GM12878 (cell line): Measurements from ENCODE around the gene HSD17B11. TPM values are rescaled to one million over a fixed set of nuclear protein-coding genes. Genes with fewer than 3 reads are reported as not detected.

Experiments
- ATAC-seq: fragments of 200-7000 bp; cut with Tn5 transposase; 3 replicates; pipeline ENCODE4 v1.9.1; 2020; ENCODE audit warnings: mild to moderate bottlenecking, moderate library complexity
- BruUV-seq: library from RNA; stranded (reverse); fragments of 400-500 nt; replicated peaks from 2 replicates; lab custom pipeline; 2021; lab: Mats Ljungman, UMichigan
- CTCF ChIA-PET: fragments of 300-600 bp; sonication (Branson Sonifier 250); formaldehyde crosslinking; extraction: SDS; loops from one replicate; lab custom pipeline; 2021; ENCODE audit warnings: inconsistent platforms; lab: Yijun Ruan, JAX
- POLR2A ChIA-PET: fragments of 350-600 bp; formaldehyde crosslinking; extraction: SDS; loops from one replicate; lab custom pipeline; 2021; ENCODE audit warnings: inconsistent platforms; lab: Charles Lee
- RAD21 ChIA-PET: fragments of 300-600 bp; sonication (Branson Sonifier 250); formaldehyde crosslinking; loops from one replicate; lab custom pipeline; 2023; ENCODE audit warnings: antibody characterized with exemption; ENCODE audit not compliant: unreplicated experiment; lab: Charles Lee
- SMC1A ChIA-PET: fragments of 300-600 bp; sonication (Branson Sonifier 250); formaldehyde crosslinking; loops from one replicate; lab custom pipeline; 2023; ENCODE audit not compliant: unreplicated experiment, uncharacterized antibody; lab: Charles Lee
- DNase-seq: peaks from one replicate; pipeline ENCODE4 v3.0.0-alpha.2; 2011; ENCODE audit warnings: low read depth, low spot score
- FAIRE-seq: peaks from 3 replicates; lab custom pipeline; 2011; peaks lifted over from hg19 to GRCh38; lab: Jason Lieb, UNC
- H2AFZ ChIP-seq: 2 replicates; pipeline ENCODE4 v1.6.0; 2011; ENCODE audit warnings: low read depth, low read length, control low read depth; ENCODE audit not compliant: control insufficient read depth
- H3K27ac ChIP-seq: 2 replicates; pipeline ENCODE4 v1.5.1; 2011; ENCODE audit warnings: control low read depth; ENCODE audit not compliant: control insufficient read depth, insufficient read depth
- H3K27me3 ChIP-seq, 2 experiments: replicated peaks in 1 of 2; 2 replicates each; pipeline versions ENCODE4 v1.6.0 to v1.6.1; 2011; ENCODE audit warnings: low read length in 1 of 2; ENCODE audit not compliant: control insufficient read depth in 2 of 2, insufficient read depth in 2 of 2
- H3K36me3 ChIP-seq, 2 experiments: 2 replicates each; pipeline ENCODE4 v1.5.1; 2011; ENCODE audit warnings: low read length in 1 of 2; ENCODE audit not compliant: control insufficient read depth in 2 of 2, insufficient read depth in 2 of 2
- H3K4me1 ChIP-seq: 2 replicates; pipeline ENCODE4 v1.6.1; 2011; ENCODE audit warnings: mild to moderate bottlenecking, low read length, moderate library complexity, mixed read lengths; ENCODE audit not compliant: control insufficient read depth, insufficient read depth
- H3K4me2 ChIP-seq: 2 replicates; pipeline ENCODE4 v1.6.0; 2011; ENCODE audit warnings: control low read depth; ENCODE audit not compliant: control insufficient read depth, insufficient read depth
- H3K4me3 ChIP-seq: fragments of 200-600 bp; sonication (generic); 2 replicates; pipeline ENCODE4 v1.5.1; 2016
- H3K79me2 ChIP-seq: 2 replicates; pipeline ENCODE4 v1.6.0; 2011; ENCODE audit warnings: low read length; ENCODE audit not compliant: control insufficient read depth, insufficient read depth
- H3K9ac ChIP-seq: 2 replicates; pipeline ENCODE4 v1.8.0; 2011; ENCODE audit warnings: low read length, control low read depth, mixed read lengths; ENCODE audit not compliant: control insufficient read depth, insufficient read depth
- H3K9me3 ChIP-seq: replicated peaks from 3 replicates; pipeline ENCODE4 v1.5.1; 2011; ENCODE audit warnings: mild to moderate bottlenecking, low read length; ENCODE audit not compliant: control insufficient read depth, insufficient read depth
- H4K20me1 ChIP-seq: 2 replicates; pipeline ENCODE4 v1.6.0; 2011; ENCODE audit not compliant: control insufficient read depth, insufficient read depth
- ATF7 ChIP-seq: fragments of 450-650 bp; IDR thresholded peaks from 2 replicates; pipeline ENCODE4 v1.6.1; 2016; ENCODE audit warnings: low read depth, mild to moderate bottlenecking
- BCL11A ChIP-seq: IDR thresholded peaks from 2 replicates; pipeline ENCODE4 v1.6.1; 2011; ENCODE audit warnings: low read depth, low read length
- CBFB ChIP-seq: IDR thresholded peaks from 2 replicates; pipeline ENCODE4 v1.6.1; 2016; ENCODE audit warnings: antibody characterized with exemption, low read depth
- CBX3 ChIP-seq: fragments of 200-600 bp; sonication (generic); IDR thresholded peaks from 2 replicates; pipeline ENCODE4 v1.6.1; 2016; ENCODE audit warnings: low read depth, borderline replicate concordance
- CHD2 ChIP-seq: IDR thresholded peaks from 2 replicates; pipeline ENCODE4 v1.6.1; 2011; ENCODE audit warnings: low read depth, low read length, improper control_type of control experiment, borderline replicate concordance
- CREM ChIP-seq: IDR thresholded peaks from 2 replicates; pipeline ENCODE4 v1.6.1; 2014; ENCODE audit warnings: antibody characterized with exemption, low read depth
- KLF5 ChIP-seq: fragments of 450-650 bp; IDR thresholded peaks from 2 replicates; pipeline ENCODE4 v1.6.1; 2014; ENCODE audit warnings: mild to moderate bottlenecking; ENCODE audit not compliant: partially characterized antibody
- NBN ChIP-seq: fragments of 450-650 bp; IDR thresholded peaks from 2 replicates; pipeline ENCODE4 v1.6.1; 2016
- NFYA ChIP-seq: IDR thresholded peaks from 2 replicates; pipeline ENCODE4 v1.6.1; 2011; ENCODE audit warnings: low read depth, mild to moderate bottlenecking, low read length, improper control_type of control experiment, borderline replicate concordance
- NRF1 ChIP-seq: conservative IDR thresholded peaks from 2 replicates; pipeline ENCODE4 v1.6.1; 2011; ENCODE audit warnings: mild to moderate bottlenecking, low read depth, low read length, improper control_type of control experiment
- RELA ChIP-seq: fragments of 450-650 bp; IDR thresholded peaks from 2 replicates; pipeline ENCODE4 v1.8.0; 2014; ENCODE audit warnings: borderline replicate concordance; ENCODE audit not compliant: partially characterized antibody
- TCF12 ChIP-seq: IDR thresholded peaks from 2 replicates; pipeline ENCODE4 v1.6.1; 2011; ENCODE audit warnings: low read depth, mild to moderate bottlenecking, low read length
- YY1 ChIP-seq: IDR thresholded peaks from 2 replicates; pipeline ENCODE4 v1.6.1; 2011; ENCODE audit warnings: low read depth, mild to moderate bottlenecking, low read length
- ZNF207 ChIP-seq: fragments of 450-650 bp; IDR thresholded peaks from 2 replicates; pipeline ENCODE4 v1.6.1; 2014; ENCODE audit warnings: antibody characterized with exemption, mild to moderate bottlenecking, borderline replicate concordance
- WGBS: methylation state at CpG from one replicate; pipeline ENCODE4 v1.1.6; 2016; ENCODE audit warnings: low lambda C conversion rate; ENCODE audit not compliant: insufficient replicate concordance, insufficient coverage; ENCODE audit errors: missing lambda C conversion rate; 5-methylcytosine and 5-hydroxymethylcytosine counted together
- in situ Hi-C: fragments of 300-500 bp; cut with MboI; formaldehyde crosslinking; loops from 9 replicates; pipeline ENCODE4 v1.14.3; 2018; ENCODE audit warnings: mixed read lengths
- intact Hi-C: fragments of 100-400 bp; cut with micrococcal nuclease; formaldehyde crosslinking; loops from one replicate; pipeline ENCODE4 v1.14.2; 2022; ENCODE audit not compliant: unreplicated experiment
- polyA plus RNA-seq, 11 experiments: library from polyadenylated mRNA; depleted of rRNA in 4 of 11; unstranded in 6 of 11; stranded (reverse) in 5 of 11; fragments of >200 nt; fragmentation: Nextera tagmentation in 4 of 11; fragmentation: Illumina TruSeq in 1 of 11; extraction: Ambion mirVana in 4 of 11; extraction: Trizol in 1 of 11; gene quantifications; 1 replicate in 1 of 11; 2 replicates in 10 of 11; pipeline versions ENCODE4 v1.2.1 to v1.2.3, GENCODE V29; 2011 to 2016; ENCODE audit warnings: inconsistent platforms in 2 of 11, missing spikeins in 2 of 11, low read depth in 1 of 11
- total RNA-seq, 4 experiments: library from RNA; depleted of rRNA in 3 of 4; stranded (reverse); fragments of >200 nt in 3 of 4; fragmentation: Illumina TruSeq in 1 of 4; extraction: Trizol in 1 of 4; gene quantifications; 2 replicates each; pipeline versions ENCODE4 v1.2.1 to v1.2.3, GENCODE V29; 2013 to 2021
- TF ChIP-seq, protein P1 (sequence below): IDR thresholded peaks from 2 replicates; pipeline ENCODE4 v1.6.1; 2011; ENCODE audit warnings: low read depth, low read length, improper control_type of control experiment, borderline replicate concordance
- TF ChIP-seq, protein P2 (sequence below): IDR thresholded peaks from 2 replicates; pipeline ENCODE4 v1.6.1; 2011; ENCODE audit warnings: low read depth, mild to moderate bottlenecking, low read length, moderate library complexity, borderline replicate concordance; ENCODE audit errors: extremely low read depth
- TF ChIP-seq, protein P3 (sequence below): fragments of 450-650 bp; IDR thresholded peaks from 2 replicates; pipeline ENCODE4 v1.6.1; 2017; ENCODE audit warnings: low read depth, mild to moderate bottlenecking, moderate library complexity

The HSD17B11 gene
- total and polyA plus RNA-seq, 10 of the 15 experiments (the other 5 are each of a cell fraction or from before 2014, with no cell fraction given), result 10.3 to 29.5 (median 17.7) TPM

DNA sequence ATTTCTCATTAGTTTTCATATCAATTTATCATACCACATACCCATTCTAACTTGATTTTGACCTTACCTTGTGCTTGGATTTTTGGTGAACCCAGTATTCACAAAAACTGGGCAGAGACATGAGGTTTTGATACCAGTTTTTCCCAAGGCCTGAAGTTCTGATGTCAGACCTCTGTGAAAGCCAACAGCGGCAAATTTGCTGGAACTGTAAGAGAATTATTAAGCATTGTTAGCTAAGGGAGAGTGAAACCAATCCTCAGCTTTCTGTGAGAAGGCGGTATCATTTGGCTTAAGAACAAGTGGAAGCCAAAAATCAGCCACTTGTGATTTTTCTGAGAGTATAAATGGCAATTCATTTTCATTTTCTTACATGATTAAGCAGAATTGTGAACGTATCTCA, 77.2 kb downstream of the HSD17B11 start:
- intact Hi-C loops (no loop called here), in situ Hi-C loops (no loop called here)
- no peak overlapping the region for H3K9ac ChIP-seq
- FAIRE-seq (no peak), ATAC-seq (no peak)
- RAD21 ChIA-PET, result no interaction called here
- H3K79me2 ChIP-seq, result no peaks in the 10 kb centered on the region
- no peak overlapping the region for H3K27ac ChIP-seq
- POLR2A ChIA-PET, result no interaction called here
- CTCF ChIA-PET, result no interaction called here
- H3K27me3 ChIP-seq, result no peaks in the 10 kb centered on the region; a peak in 1 of 4 replicates
- H3K36me3 ChIP-seq, result no peaks in the 10 kb centered on the region
- H4K20me1 ChIP-seq, result no peaks in the 10 kb centered on the region
- no peak overlapping the region for H3K4me2 ChIP-seq
- H3K9me3 ChIP-seq, result no peaks in the 10 kb centered on the region
- no peak for TF ChIP-seq YY1
- TF ChIP-seq, all 136 proteins: peak for 0
- DNase-seq, result no peak
- 69% methylated on average over 3 of the region's 3 CpGs for WGBS
- Histone ChIP-seq H2AFZ (no peak overlapping the region), H3K4me3 (no peak overlapping the region), H3K4me1 (no peaks in the 10 kb centered on the region)
- SMC1A ChIA-PET, result no interaction called here
- BruUV-seq, result no TSS peak

DNA sequence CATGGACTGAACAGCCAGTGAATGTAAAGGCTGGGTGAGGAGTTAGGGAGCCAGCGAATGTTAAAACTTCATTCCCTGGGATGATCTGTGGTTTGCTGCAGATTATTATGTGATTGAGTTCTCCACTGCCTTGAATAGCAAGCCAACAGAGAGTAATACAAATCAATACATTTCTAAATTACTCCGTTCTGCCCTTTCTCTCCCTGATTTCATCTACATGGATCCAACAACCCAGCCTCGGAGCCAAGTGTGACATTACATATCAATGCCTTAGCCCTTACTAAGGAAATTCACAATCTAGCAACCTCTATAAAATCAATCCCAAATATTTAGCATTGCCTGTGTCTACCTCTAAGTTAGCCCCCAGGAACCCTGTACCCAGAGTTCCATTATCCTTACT, 79.3 kb downstream of the HSD17B11 start:
- 78% methylated on average over 3 of the region's 3 CpGs for WGBS
- no peak for DNase-seq

More for the DNA sequence above, 79.3 kb downstream of the HSD17B11 start:
- in situ Hi-C loops (no loop called here), intact Hi-C loops (no loop called here)
- H3K27me3 ChIP-seq, result no peaks in the 10 kb centered on the region
- no peaks in the 10 kb centered on the region for H3K9me3 ChIP-seq
- H3K79me2 ChIP-seq, result no peaks in the 10 kb centered on the region
- CTCF ChIA-PET, result no interaction called here
- no TSS peak for BruUV-seq
- TF ChIP-seq CREM (no peak), BCL11A (no peak), RELA (no peak), NRF1 (no peak), NBN (no peak), CBX3 (no peak), ZNF207 (no peak), CHD2 (no peak), NFYA (no peak), TCF12 (no peak), KLF5 (no peak), CBFB (no peak), ATF7 (no peak)
- TF ChIP-seq, protein P1, sequence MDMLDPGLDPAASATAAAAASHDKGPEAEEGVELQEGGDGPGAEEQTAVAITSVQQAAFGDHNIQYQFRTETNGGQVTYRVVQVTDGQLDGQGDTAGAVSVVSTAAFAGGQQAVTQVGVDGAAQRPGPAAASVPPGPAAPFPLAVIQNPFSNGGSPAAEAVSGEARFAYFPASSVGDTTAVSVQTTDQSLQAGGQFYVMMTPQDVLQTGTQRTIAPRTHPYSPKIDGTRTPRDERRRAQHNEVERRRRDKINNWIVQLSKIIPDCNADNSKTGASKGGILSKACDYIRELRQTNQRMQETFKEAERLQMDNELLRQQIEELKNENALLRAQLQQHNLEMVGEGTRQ, result no peak
- TF ChIP-seq, protein P2, sequence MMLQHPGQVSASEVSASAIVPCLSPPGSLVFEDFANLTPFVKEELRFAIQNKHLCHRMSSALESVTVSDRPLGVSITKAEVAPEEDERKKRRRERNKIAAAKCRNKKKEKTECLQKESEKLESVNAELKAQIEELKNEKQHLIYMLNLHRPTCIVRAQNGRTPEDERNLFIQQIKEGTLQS, result no peak
- TF ChIP-seq, protein P3, sequence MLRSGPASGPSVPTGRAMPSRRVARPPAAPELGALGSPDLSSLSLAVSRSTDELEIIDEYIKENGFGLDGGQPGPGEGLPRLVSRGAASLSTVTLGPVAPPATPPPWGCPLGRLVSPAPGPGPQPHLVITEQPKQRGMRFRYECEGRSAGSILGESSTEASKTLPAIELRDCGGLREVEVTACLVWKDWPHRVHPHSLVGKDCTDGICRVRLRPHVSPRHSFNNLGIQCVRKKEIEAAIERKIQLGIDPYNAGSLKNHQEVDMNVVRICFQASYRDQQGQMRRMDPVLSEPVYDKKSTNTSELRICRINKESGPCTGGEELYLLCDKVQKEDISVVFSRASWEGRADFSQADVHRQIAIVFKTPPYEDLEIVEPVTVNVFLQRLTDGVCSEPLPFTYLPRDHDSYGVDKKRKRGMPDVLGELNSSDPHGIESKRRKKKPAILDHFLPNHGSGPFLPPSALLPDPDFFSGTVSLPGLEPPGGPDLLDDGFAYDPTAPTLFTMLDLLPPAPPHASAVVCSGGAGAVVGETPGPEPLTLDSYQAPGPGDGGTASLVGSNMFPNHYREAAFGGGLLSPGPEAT, result no peak
- TF ChIP-seq, all 136 proteins: peak for 0
- H3K9ac ChIP-seq, result no peak overlapping the region
- H3K4me3 ChIP-seq, result no peak overlapping the region
- no peaks in the 10 kb centered on the region for H3K4me1 ChIP-seq
- H2AFZ ChIP-seq, result no peak overlapping the region
- ChIA-PET SMC1A (no interaction called here), POLR2A (no interaction called here), RAD21 (no interaction called here)
- no peak for ATAC-seq
- H3K4me2 ChIP-seq, result no peak overlapping the region
- H3K36me3 ChIP-seq, result no peaks in the 10 kb centered on the region
- H4K20me1 ChIP-seq, result no peaks in the 10 kb centered on the region
- H3K27ac ChIP-seq, result no peak overlapping the region
- no peak for FAIRE-seq
